ENCODE data around the gene BNC2. TPM values are rescaled to one million over a fixed set of nuclear protein-coding genes. Genes with fewer than 3 reads are reported as not detected.

Gene BNC2
- total and polyA plus RNA-seq, 2 donors (not counting 1 experiment from before 2014, with no cell fraction given), result 34.7 to 39.1 TPM

DNA sequence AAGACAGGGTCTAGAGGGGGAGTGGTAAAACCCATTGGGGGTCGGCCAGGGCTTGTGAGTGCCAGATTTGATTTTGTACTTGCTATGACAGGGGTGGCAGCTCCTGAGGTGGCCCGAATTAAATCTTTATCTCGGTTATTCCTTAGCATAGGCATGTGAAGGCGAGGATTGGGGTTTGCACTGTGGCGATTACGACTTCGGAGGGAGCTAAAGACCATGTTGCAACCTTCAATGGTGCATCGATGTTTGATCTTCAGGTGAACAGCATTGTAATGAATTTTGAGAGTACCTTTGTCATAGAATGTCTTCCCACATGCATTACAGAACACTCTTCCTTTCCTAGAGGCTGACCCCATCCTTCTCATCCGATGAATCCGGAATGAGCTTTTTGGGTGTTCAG lies 433.9 kb downstream of the BNC2 start:
- H3K36me3 ChIP-seq (ENCODE audit: control insufficient read depth, insufficient read depth, low read length), result no peaks in the 10 kb centered on the region
- H3K27ac ChIP-seq (ENCODE audit: insufficient read depth, low read length), result no peak overlapping the region
- H4K20me1 ChIP-seq (ENCODE audit: control insufficient read depth, extremely low read depth, insufficient read depth, low read length), result no peaks in the 10 kb centered on the region
- H3K79me2 ChIP-seq (ENCODE audit: control insufficient read depth, insufficient read depth, low read length), result no peaks in the 10 kb centered on the region
- DNase-seq (ENCODE audit: low read depth in 2 of 2), result no peak
- no peak overlapping the region for H3K9ac ChIP-seq (ENCODE audit: insufficient read depth, low read length)
- no peak overlapping the region for H2AFZ ChIP-seq (ENCODE audit: low read length)
- no peaks in the 10 kb centered on the region for H3K4me1 ChIP-seq (ENCODE audit: control insufficient read depth, extremely low read depth, insufficient read depth, low read length)
- H3K4me2 ChIP-seq (ENCODE audit: extremely low read depth, insufficient read depth, low read length), result no peak overlapping the region
- no peaks in the 10 kb centered on the region for H3K9me3 ChIP-seq (ENCODE audit: control insufficient read depth, insufficient read depth, low read depth, low read length)
- no peak overlapping the region for H3K4me3 ChIP-seq (replicated peaks in 1 of 4; ENCODE audit: control extremely low read depth in 1 of 4, insufficient read depth in 1 of 4, low read depth in 3 of 4, low read length in 4 of 4)
- TF ChIP-seq, protein P1, sequence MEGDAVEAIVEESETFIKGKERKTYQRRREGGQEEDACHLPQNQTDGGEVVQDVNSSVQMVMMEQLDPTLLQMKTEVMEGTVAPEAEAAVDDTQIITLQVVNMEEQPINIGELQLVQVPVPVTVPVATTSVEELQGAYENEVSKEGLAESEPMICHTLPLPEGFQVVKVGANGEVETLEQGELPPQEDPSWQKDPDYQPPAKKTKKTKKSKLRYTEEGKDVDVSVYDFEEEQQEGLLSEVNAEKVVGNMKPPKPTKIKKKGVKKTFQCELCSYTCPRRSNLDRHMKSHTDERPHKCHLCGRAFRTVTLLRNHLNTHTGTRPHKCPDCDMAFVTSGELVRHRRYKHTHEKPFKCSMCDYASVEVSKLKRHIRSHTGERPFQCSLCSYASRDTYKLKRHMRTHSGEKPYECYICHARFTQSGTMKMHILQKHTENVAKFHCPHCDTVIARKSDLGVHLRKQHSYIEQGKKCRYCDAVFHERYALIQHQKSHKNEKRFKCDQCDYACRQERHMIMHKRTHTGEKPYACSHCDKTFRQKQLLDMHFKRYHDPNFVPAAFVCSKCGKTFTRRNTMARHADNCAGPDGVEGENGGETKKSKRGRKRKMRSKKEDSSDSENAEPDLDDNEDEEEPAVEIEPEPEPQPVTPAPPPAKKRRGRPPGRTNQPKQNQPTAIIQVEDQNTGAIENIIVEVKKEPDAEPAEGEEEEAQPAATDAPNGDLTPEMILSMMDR (conservative IDR thresholded peaks at IDR 0.05 in 1 of 2, IDR thresholded peaks at IDR 0.05 in 1 of 2; ENCODE audit: low read depth in 1 of 2, low read length in 2 of 2), result no peak
- TF ChIP-seq EZH2 (IDR thresholded peaks at IDR 0.05; ENCODE audit: low read length, missing control alignments), result no peak
- H3K27me3 ChIP-seq (ENCODE audit: control insufficient read depth, insufficient read depth, low read length), result no peaks in the 10 kb centered on the region

DNA sequence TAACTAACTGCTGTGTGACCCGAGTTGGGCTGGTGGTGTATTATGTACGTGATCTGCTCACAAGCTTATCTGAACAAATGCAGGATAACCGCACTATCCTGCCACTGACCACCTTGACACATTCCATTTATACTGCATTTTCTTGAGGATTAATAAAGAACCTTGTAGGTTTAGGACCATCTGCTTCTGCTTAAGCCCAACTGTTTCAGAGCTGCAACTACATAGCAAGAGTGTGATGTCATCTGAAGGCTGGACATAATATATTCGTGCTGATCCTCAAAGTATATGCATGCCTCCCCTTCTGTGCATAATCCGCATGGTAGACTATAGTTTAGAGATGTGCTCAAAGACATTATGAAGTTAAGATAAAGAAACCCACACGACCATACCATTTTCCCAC lies 435.9 kb downstream of the BNC2 start:
- Histone ChIP-seq H3K79me2 (ENCODE audit: control insufficient read depth, insufficient read depth, low read length) (no peaks in the 10 kb centered on the region), H3K9ac (ENCODE audit: insufficient read depth, low read length) (no peak overlapping the region), H3K4me2 (ENCODE audit: extremely low read depth, insufficient read depth, low read length) (no peak overlapping the region), H3K27ac (ENCODE audit: insufficient read depth, low read length) (no peak overlapping the region), H3K4me3 (replicated peaks in 1 of 4; ENCODE audit: control extremely low read depth in 1 of 4, insufficient read depth in 1 of 4, low read depth in 3 of 4, low read length in 4 of 4) (no peak overlapping the region), H3K27me3 (ENCODE audit: control insufficient read depth, insufficient read depth, low read length) (no peaks in the 10 kb centered on the region), H3K4me1 (ENCODE audit: control insufficient read depth, extremely low read depth, insufficient read depth, low read length) (no peaks in the 10 kb centered on the region), H4K20me1 (ENCODE audit: control insufficient read depth, extremely low read depth, insufficient read depth, low read length) (no peaks in the 10 kb centered on the region), H3K36me3 (ENCODE audit: control insufficient read depth, insufficient read depth, low read length) (peaks cover 2% of the 10 kb centered on the region), H3K9me3 (ENCODE audit: control insufficient read depth, insufficient read depth, low read depth, low read length) (no peaks in the 10 kb centered on the region), H2AFZ (ENCODE audit: low read length) (no peak overlapping the region)
- peak in 1 of 2 donors; percentile 88 for DNase-seq (ENCODE audit: low read depth in 2 of 2)
- TF ChIP-seq EZH2 (IDR thresholded peaks at IDR 0.05; ENCODE audit: low read length, missing control alignments), result no peak
- TF ChIP-seq, protein P1 (conservative IDR thresholded peaks at IDR 0.05 in 1 of 2, IDR thresholded peaks at IDR 0.05 in 1 of 2; ENCODE audit: low read depth in 1 of 2, low read length in 2 of 2), result no peak

DNA sequence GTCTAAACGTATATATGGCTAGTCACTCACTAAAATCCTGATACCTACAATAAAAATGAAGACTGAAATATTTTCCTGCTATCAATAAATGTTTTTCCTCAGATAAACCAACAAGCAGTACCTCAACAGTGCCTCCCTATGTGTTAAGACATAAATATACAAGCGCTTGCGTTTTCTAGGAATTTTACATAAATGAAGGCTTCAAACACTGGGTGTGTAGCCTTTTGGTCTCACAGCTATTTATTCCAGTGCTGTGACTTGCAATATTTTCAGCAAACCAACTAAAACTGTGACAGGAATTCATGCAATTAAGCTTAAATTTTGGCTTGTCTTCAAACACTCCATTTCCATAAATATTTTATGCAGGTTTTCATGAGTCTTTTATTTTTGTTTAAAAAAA lies 437.0 kb downstream of the BNC2 start:
- Histone ChIP-seq H2AFZ (ENCODE audit: low read length) (no peak overlapping the region), H3K36me3 (ENCODE audit: control insufficient read depth, insufficient read depth, low read length) (peaks cover 2% of the 10 kb centered on the region), H4K20me1 (ENCODE audit: control insufficient read depth, extremely low read depth, insufficient read depth, low read length) (no peaks in the 10 kb centered on the region), H3K4me1 (ENCODE audit: control insufficient read depth, extremely low read depth, insufficient read depth, low read length) (no peaks in the 10 kb centered on the region), H3K4me3 (replicated peaks in 1 of 4; ENCODE audit: control extremely low read depth in 1 of 4, insufficient read depth in 1 of 4, low read depth in 3 of 4, low read length in 4 of 4) (no peak overlapping the region), H3K4me2 (ENCODE audit: extremely low read depth, insufficient read depth, low read length) (no peak overlapping the region), H3K9ac (ENCODE audit: insufficient read depth, low read length) (no peak overlapping the region), H3K27me3 (ENCODE audit: control insufficient read depth, insufficient read depth, low read length) (no peaks in the 10 kb centered on the region), H3K27ac (ENCODE audit: insufficient read depth, low read length) (no peak overlapping the region), H3K9me3 (ENCODE audit: control insufficient read depth, insufficient read depth, low read depth, low read length) (no peaks in the 10 kb centered on the region), H3K79me2 (ENCODE audit: control insufficient read depth, insufficient read depth, low read length) (no peaks in the 10 kb centered on the region)
- DNase-seq (ENCODE audit: low read depth in 2 of 2), result no peak
- TF ChIP-seq EZH2 (IDR thresholded peaks at IDR 0.05; ENCODE audit: low read length, missing control alignments), result no peak
- TF ChIP-seq, protein P1 (conservative IDR thresholded peaks at IDR 0.05 in 1 of 2, IDR thresholded peaks at IDR 0.05 in 1 of 2; ENCODE audit: low read depth in 1 of 2, low read length in 2 of 2), result no peak

Measured in fibroblast of lung (primary cell).